ENCODE data around the gene CHP2.
"Not testable (repeated sequence)": the region's sequence is repeated elsewhere in the genome, so short reads cannot be mapped to it uniquely, and the experiment has no call there.

CHP2 gene

DNA sequence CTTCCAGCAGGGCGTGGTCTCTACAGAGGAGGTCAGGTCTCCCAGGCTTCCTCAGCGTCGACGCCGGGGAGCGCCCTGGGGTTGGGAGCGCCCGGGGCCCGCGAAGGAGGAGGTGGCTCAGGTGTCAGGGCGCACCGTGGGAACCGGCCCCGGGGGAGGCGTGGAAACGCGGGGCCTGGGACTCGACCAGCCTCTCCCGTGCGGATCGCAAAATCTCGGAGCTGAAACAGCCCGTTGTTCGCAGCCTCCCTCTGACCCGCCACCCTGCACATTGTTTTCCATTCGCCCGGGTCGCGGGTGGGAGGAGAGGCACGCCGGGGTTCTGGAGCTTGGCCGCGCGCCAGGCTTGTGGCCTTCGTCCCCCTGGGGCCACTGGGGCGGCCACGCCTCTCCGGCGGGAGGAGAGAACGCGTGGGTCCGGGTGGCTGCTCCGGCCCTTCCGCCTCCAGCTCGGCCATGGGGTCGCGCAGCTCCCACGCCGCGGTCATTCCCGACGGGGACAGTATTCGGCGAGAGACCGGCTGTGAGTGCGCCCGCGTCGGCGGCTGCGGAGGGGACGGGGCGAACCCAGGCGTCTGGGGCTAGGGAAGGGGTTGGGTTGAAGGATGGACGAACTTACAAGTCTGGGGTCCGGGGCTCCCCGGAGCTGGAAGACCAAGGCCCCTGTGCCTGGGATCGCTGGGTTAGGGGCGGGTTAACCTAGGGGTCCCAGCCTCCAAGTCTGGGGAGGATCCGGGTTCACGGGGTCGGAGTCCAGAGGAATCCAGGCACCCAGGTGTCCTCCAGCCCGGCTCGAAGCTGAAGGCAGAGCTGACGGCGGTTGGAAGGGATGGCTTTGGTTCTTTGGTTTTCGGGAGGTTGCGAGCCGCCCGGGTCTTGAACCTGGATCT lies at the start of gene CHP2:
CHP2 (plus strand) TSS at position 433 of the 890 bp plus-strand sequence; CDS start at position 457, 24 bp downstream.
- no peak for DNase-seq

- DNase-seq, result no peak
Observed at GRCh38 chr16:23705517-23705902, 49.3 kb upstream of the CHP2 start.

- DNase-seq, result no peak
Observed at GRCh38 chr16:23706439-23706838, 48.4 kb upstream of the CHP2 start.

GRCh38 chr16:23709536-23709935 lies 45.3 kb upstream of the CHP2 start:
- peak; percentile 55 for DNase-seq

DNA sequence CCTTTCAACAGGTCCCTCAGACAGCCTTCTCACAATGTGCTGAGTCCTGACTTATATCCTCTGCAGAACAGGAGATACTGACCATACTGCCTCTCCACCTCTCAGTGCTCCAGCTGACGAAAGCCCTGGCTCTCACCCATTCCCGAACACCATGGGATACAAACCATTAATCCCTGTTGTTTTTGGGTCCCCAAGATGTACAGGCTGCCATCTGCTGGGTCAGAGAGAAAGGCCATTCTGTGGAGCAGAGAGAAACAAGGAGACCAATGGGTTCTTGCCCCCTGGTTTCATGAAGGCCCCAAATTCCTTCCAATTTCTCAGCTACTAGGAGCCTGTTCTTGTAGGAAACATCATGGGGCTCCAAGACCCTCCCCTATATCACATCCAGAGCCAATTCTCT lies 44.8 kb upstream of the CHP2 start:
- DNase-seq, result no peak

- no peak for DNase-seq
Observed at GRCh38 chr16:23710504-23710903, 44.3 kb upstream of the CHP2 start.

GRCh38 chr16:23711785-23712184 lies 43.0 kb upstream of the CHP2 start:
- no peak for DNase-seq

GRCh38 chr16:23712976-23713375 lies 41.9 kb upstream of the CHP2 start, which contains the start of gene ERN2:
ERN2 (minus strand) TSS chr16:23713222; CDS start chr16:23713187, 35 bp downstream.
- no peak for DNase-seq

DNA sequence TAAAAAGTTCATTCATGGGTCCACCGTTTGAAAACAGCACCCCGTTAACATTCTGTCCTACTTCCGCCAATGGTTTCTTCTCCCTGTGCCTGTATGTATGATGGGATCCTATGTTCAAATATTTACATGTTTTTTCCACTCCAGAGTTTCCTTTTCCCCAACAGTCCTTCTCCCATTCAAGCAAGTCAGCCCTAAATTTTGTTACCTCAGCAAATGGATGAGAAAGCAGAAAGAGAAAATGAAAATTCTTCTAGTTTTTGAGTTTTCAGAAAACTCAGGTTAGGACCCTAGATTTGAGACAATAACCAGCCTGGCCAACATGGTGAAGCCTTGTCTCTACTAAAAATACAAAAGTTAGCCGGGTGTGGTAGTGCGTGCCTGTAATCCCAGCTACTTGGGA lies 38.3 kb upstream of the CHP2 start:
- DNase-seq, result no peak

DNA sequence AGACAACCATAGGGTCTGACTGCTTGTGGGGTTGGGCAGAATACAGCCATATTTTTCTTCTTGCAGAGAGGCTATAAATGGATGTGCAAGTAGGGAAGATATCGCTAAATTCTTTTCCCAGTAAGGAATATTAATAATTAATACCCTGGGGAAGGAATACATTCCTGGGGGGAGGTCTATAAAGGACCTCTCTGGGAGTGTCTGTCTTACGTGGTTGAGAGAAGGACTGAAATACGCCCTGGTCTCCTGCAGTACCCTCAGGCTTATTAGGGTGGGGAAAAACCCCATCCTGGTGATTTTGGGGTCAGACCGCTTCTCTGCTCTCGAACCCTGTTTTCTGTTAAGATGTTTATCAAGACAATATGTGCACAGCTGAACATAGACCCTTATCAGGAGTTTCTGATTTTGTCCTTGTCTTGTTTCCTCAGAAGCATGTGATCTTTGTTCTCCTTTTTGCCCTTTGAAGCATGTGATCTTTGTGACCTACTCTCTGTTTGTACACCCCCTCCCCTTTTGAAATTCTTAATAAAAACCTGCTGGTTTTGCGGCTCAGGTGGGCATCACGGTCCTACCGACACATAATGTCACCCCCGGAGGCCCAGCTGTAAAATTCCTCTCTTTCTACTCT lies 32.1 kb upstream of the CHP2 start:
- DNase-seq, result not testable (repeated sequence)

GRCh38 chr16:23724096-23724784 lies 30.6 kb upstream of the CHP2 start:
- DNase-seq, result no peak

DNA sequence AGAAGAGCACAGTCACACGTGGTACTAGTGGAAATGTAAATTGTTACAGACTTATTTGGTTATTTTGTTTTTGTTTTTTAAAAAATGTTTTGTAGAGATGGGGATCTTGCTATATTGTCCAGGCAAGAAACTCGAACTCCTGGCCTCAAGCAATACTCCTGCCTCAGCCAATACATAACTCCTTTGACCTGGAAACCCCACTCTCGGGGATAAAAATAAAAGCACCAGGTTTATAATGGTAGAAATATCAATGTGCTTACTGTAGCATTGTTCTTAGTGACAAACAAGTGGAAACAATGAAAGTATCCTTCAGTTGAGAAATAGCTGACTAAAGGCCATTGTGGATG lies 30.1 kb upstream of the CHP2 start:
- no peak for DNase-seq

- DNase-seq, result no peak
Observed at GRCh38 chr16:23726710-23727109, 28.1 kb upstream of the CHP2 start.

DNA sequence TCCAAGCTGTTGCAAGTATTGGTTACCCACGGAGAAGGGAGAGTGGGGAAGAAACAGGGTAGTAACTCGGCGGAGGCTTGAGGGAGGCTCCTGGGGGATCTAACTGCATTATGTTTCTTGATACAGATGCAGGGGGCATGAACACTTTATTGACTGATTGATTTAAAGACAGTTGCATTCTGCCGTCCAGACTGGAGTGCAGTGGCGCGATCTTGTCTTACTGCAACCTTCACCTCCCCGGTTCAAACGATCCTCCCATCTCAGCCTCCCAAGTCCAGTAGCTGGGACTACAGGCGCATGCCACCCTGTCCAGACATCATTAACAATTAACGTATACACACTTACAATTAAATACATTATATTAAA lies 26.7 kb upstream of the CHP2 start:
- DNase-seq, result no peak

DNA sequence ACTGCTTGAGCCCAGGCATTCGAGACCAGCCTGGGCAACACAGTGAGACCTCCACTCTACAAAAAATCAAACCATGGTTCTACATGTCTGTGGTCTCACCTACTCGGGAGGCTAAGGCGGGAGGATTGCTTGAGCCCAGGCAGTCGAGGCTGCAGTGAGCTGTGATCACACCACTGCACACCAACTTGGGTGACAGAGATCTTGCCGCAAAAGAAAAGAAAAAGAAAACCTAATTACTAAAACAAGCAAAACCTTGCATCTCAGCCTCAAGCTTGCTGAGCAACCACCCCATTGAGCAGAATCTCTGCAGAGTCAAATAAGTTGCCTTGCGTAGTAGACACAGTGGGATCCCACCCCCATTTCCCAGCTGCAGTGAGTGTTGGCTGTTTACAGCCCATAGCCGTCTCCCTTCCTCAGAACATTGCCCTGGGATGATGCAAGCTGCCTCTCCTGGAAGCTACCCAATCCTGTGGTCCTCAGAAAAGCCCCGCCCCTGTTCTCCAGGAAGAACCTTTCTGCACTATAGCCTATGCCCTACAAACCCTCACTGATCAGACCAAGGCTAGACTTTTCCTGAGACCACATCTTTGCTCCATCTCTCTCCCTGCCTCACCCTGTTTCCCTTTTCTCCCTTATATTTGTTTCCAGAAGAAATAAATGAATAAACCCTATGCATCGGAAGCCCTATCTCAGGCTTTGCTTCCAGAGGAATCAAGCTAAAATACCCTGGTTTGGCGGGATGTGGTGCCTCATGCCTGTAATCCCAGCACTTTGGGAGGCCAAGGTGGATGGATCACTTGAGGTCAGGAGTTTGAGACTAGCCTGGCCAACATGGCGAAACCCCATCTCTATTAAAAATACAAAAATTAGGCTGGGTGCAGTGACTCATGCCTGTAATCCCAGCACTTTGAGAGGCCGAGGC lies 25.1 kb upstream of the CHP2 start:
- no peak for DNase-seq

GRCh38 chr16:23734176-23734893 lies 20.5 kb upstream of the CHP2 start:
- no peak for DNase-seq

GRCh38 chr16:23737423-23738028 lies 17.3 kb upstream of the CHP2 start:
- not testable (repeated sequence) for DNase-seq

DNA sequence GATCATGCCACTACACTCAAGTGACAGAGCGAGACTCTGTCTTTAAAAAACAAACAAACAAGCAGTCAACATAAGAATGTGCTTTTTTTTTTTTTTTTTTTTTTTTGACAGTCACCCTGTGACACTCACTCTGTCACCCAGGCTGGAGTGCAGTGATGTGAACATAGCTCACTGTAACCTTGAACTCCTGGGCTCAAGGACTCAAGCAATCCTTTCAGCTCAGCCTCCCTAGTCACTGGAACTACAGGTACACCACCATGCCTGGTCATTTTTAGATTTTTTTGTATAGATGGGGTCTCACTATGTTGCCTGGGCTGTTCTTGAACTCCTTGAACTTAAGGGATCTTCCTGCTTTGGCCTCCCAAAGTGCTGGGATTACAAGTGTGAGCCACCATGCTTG lies 15.3 kb upstream of the CHP2 start:
- DNase-seq, result no peak

DNA sequence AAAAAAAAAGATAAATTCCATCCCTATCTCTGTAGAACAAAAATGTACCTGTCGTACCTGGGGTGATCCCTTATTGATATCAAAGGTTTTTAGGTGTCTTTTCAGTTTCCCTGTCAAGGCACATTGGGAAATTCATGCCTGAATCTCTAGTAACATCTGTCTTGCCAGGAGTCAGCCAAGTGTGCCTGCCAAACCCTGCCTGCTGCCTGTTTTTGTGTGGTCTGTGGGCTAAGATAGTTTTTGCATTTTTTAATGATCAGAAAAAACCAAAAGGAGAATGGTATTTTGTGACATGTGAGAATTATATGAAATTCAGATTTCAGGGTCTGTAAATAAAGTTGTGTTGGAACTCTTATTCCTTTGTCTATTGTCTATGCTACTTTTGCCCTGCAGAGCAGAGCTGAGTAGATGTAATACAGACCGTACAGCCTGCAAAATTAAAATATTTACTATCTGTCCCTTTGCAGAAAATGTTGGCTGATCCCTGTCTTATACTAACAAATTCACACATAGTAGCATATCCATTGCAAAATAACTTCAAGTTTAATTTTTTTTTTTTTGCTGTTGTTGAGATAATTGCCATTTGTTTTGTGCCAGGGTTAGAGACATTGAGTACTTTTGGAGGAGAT lies 13.0 kb upstream of the CHP2 start:
- DNase-seq, result no peak

DNA sequence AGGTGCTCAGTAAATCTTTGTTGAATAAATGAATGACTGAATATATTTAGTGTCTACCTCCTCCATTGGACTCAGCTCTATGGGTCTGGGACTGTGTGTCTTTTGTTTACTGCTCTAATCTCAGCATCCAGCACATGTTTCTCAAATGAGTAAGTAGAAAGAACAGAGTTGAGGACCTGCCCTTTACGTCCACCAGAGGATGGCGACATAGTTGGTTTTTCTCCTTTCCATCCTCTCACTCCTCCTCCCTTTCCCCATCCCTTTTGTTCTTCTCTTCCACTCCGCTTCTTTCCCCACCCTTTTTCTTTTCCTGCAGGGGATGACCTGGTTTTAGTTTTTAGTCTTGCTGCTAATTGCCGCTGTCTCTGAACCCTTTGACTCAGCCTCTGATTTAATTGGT lies 12.1 kb upstream of the CHP2 start:
- no peak for DNase-seq

DNA sequence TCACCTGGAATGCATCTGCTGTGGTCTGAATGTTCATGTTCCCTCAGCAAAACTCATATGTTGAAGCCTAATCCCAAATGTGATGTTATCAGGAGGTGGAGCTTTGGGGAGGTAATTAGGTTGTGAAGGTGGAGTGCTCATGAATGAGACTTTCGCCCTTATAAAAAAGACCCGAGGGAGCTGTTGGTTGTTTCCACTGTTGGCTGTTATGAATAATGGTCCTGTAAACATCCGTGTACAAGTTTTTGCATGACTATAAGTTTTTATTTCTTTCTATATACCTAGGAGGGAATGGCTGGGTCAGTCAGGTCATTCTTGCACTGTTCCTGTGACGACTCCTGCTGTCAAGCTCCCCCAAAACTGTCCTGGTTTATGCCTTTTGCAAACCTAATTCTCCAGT lies 9.6 kb upstream of the CHP2 start:
- DNase-seq, result no peak

Measured in NCI-H2171 (cell line).